GM12873 (cell line): Measurements from ENCODE around the gene ID3.

Source experiments
- CTCF ChIP-seq: IDR thresholded peaks from 2 replicates; pipeline ENCODE4 v1.5.1; 2012; ENCODE audit warnings: low read depth, mild to moderate bottlenecking, moderate library complexity, low read length, control low read depth; ENCODE audit not compliant: insufficient read depth; ENCODE audit errors: missing control alignments

Gene ID3

GRCh38 chr1:23582820-23583219, 23.5 kb upstream of the ID3 start:
- TF ChIP-seq CTCF: no peak

GRCh38 chr1:23581219-23581618, 21.9 kb upstream of the ID3 start:
- TF ChIP-seq CTCF: no peak

GRCh38 chr1:23578997-23579363, 19.7 kb upstream of the ID3 start:
- no peak for TF ChIP-seq CTCF

- no peak for TF ChIP-seq CTCF
Measured at GRCh38 chr1:23578311-23578996, 19.2 kb upstream of the ID3 start.

- TF ChIP-seq CTCF: no peak
Measured at GRCh38 chr1:23577056-23578004, 18.0 kb upstream of the ID3 start.

GRCh38 chr1:23576338-23577055, 17.2 kb upstream of the ID3 start:
- TF ChIP-seq CTCF: no peak
